ENCODE data around the gene YKT6.

The YKT6 gene

GRCh38 chr7:44177570-44178131, 23.1 kb upstream of the YKT6 start:
- H2AFZ ChIP-seq (ENCODE audit: low read depth, low read length) = no peak overlapping the region
- H3K36me3 ChIP-seq (ENCODE audit: insufficient read depth, low read length) = no peaks in the 10 kb centered on the region
- no peak overlapping the region for H3K4me3 ChIP-seq (ENCODE audit: low read length)
- peaks cover 3% of the 10 kb centered on the region for H3K4me1 ChIP-seq (ENCODE audit: insufficient read depth, low read length)
- H3K9me3 ChIP-seq (ENCODE audit: low read length) = peaks cover 3% of the 10 kb centered on the region
- H3K27me3 ChIP-seq (ENCODE audit: insufficient read depth, low read length) = peaks cover 14% of the 10 kb centered on the region

- Histone ChIP-seq H3K9me3 (ENCODE audit: low read length) (peaks cover 6% of the 10 kb centered on the region), H3K4me3 (ENCODE audit: low read length) (no peak overlapping the region), H3K27me3 (ENCODE audit: insufficient read depth, low read length) (peaks cover 19% of the 10 kb centered on the region), H2AFZ (ENCODE audit: low read depth, low read length) (no peak overlapping the region), H3K36me3 (ENCODE audit: insufficient read depth, low read length) (no peaks in the 10 kb centered on the region), H3K4me1 (ENCODE audit: insufficient read depth, low read length) (peaks cover 10% of the 10 kb centered on the region)
Measured at GRCh38 chr7:44180631-44181030, 20.1 kb upstream of the YKT6 start.

GRCh38 chr7:44182827-44183226, 18.0 kb upstream of the YKT6 start:
- Histone ChIP-seq H3K9me3 (ENCODE audit: low read length) (peaks cover 6% of the 10 kb centered on the region), H3K27me3 (ENCODE audit: insufficient read depth, low read length) (peaks cover 16% of the 10 kb centered on the region), H2AFZ (ENCODE audit: low read depth, low read length) (no peak overlapping the region), H3K36me3 (ENCODE audit: insufficient read depth, low read length) (no peaks in the 10 kb centered on the region), H3K4me1 (ENCODE audit: insufficient read depth, low read length) (peaks cover 8% of the 10 kb centered on the region), H3K4me3 (ENCODE audit: low read length) (no peak overlapping the region)

- Histone ChIP-seq H3K27me3 (ENCODE audit: insufficient read depth, low read length) (peaks cover 16% of the 10 kb centered on the region), H3K9me3 (ENCODE audit: low read length) (peaks cover 6% of the 10 kb centered on the region)
Measured at GRCh38 chr7:44183386-44183785, 17.4 kb upstream of the YKT6 start.

GRCh38 chr7:44184206-44184872, 16.4 kb upstream of the YKT6 start:
- Histone ChIP-seq H3K4me1 (ENCODE audit: insufficient read depth, low read length) (peaks cover 9% of the 10 kb centered on the region), H3K36me3 (ENCODE audit: insufficient read depth, low read length) (no peaks in the 10 kb centered on the region), H3K4me3 (ENCODE audit: low read length) (no peak overlapping the region), H3K9me3 (ENCODE audit: low read length) (peaks cover 6% of the 10 kb centered on the region), H2AFZ (ENCODE audit: low read depth, low read length) (peak overlapping the region; percentile 62), H3K27me3 (ENCODE audit: insufficient read depth, low read length) (peaks cover 19% of the 10 kb centered on the region)

More at GRCh38 chr7:44183386-44183785, 17.4 kb upstream of the YKT6 start:
- Histone ChIP-seq H3K4me1 (ENCODE audit: insufficient read depth, low read length) (peaks cover 7% of the 10 kb centered on the region), H3K36me3 (ENCODE audit: insufficient read depth, low read length) (no peaks in the 10 kb centered on the region), H2AFZ (ENCODE audit: low read depth, low read length) (no peak overlapping the region), H3K4me3 (ENCODE audit: low read length) (no peak overlapping the region)

- peaks cover 6% of the 10 kb centered on the region for H3K9me3 ChIP-seq (ENCODE audit: low read length)
- peak overlapping the region; percentile 62 for H2AFZ ChIP-seq (ENCODE audit: low read depth, low read length)
- no peak overlapping the region for H3K4me3 ChIP-seq (ENCODE audit: low read length)
- peaks cover 12% of the 10 kb centered on the region for H3K4me1 ChIP-seq (ENCODE audit: insufficient read depth, low read length)
- peaks cover 19% of the 10 kb centered on the region for H3K27me3 ChIP-seq (ENCODE audit: insufficient read depth, low read length)
- H3K36me3 ChIP-seq (ENCODE audit: insufficient read depth, low read length) = no peaks in the 10 kb centered on the region
Measured at GRCh38 chr7:44184873-44185446, 15.8 kb upstream of the YKT6 start.

- H2AFZ ChIP-seq (ENCODE audit: low read depth, low read length) = no peak overlapping the region
- H3K36me3 ChIP-seq (ENCODE audit: insufficient read depth, low read length) = no peaks in the 10 kb centered on the region
- H3K4me3 ChIP-seq (ENCODE audit: low read length) = no peak overlapping the region
- H3K9me3 ChIP-seq (ENCODE audit: low read length) = peaks cover 6% of the 10 kb centered on the region
- peaks cover 19% of the 10 kb centered on the region for H3K27me3 ChIP-seq (ENCODE audit: insufficient read depth, low read length)
- H3K4me1 ChIP-seq (ENCODE audit: insufficient read depth, low read length) = peaks cover 12% of the 10 kb centered on the region
Measured at GRCh38 chr7:44185729-44186128, 15.0 kb upstream of the YKT6 start.

- peaks cover 6% of the 10 kb centered on the region for H3K9me3 ChIP-seq (ENCODE audit: low read length)
- no peaks in the 10 kb centered on the region for H3K36me3 ChIP-seq (ENCODE audit: insufficient read depth, low read length)
- H3K27me3 ChIP-seq (ENCODE audit: insufficient read depth, low read length) = peaks cover 15% of the 10 kb centered on the region
- no peak overlapping the region for H3K4me3 ChIP-seq (ENCODE audit: low read length)
- no peak overlapping the region for H2AFZ ChIP-seq (ENCODE audit: low read depth, low read length)
- peaks cover 12% of the 10 kb centered on the region for H3K4me1 ChIP-seq (ENCODE audit: insufficient read depth, low read length)
Measured at GRCh38 chr7:44186736-44187135, 14.0 kb upstream of the YKT6 start.

GRCh38 chr7:44187636-44188416, 13.0 kb upstream of the YKT6 start:
- Histone ChIP-seq H3K4me1 (ENCODE audit: insufficient read depth, low read length) (peaks cover 12% of the 10 kb centered on the region), H3K27me3 (ENCODE audit: insufficient read depth, low read length) (peaks cover 7% of the 10 kb centered on the region), H2AFZ (ENCODE audit: low read depth, low read length) (no peak overlapping the region), H3K36me3 (ENCODE audit: insufficient read depth, low read length) (no peaks in the 10 kb centered on the region), H3K4me3 (ENCODE audit: low read length) (no peak overlapping the region), H3K9me3 (ENCODE audit: low read length) (peaks cover 1% of the 10 kb centered on the region)

GRCh38 chr7:44188480-44189225, 12.1 kb upstream of the YKT6 start:
- Histone ChIP-seq H3K9me3 (ENCODE audit: low read length) (no peaks in the 10 kb centered on the region), H3K4me3 (ENCODE audit: low read length) (no peak overlapping the region), H3K36me3 (ENCODE audit: insufficient read depth, low read length) (no peaks in the 10 kb centered on the region), H3K4me1 (ENCODE audit: insufficient read depth, low read length) (peaks cover 12% of the 10 kb centered on the region), H2AFZ (ENCODE audit: low read depth, low read length) (no peak overlapping the region), H3K27me3 (ENCODE audit: insufficient read depth, low read length) (peaks cover 10% of the 10 kb centered on the region)

GRCh38 chr7:44189286-44189992, 11.3 kb upstream of the YKT6 start, which contains the start of gene GCK:
Gene GCK, minus strand, starts transcription at chr7:44189439. Its CDS starts 486 bp downstream, at chr7:44188953.
- no peak within 1 kb of the TSS for H2AFZ ChIP-seq (ENCODE audit: low read depth, low read length)
- H3K4me3 ChIP-seq (ENCODE audit: low read length) = no peak within 1 kb of the TSS
- no peaks in the 10 kb centered on the region for H3K36me3 ChIP-seq (ENCODE audit: insufficient read depth, low read length)
- H3K4me1 ChIP-seq (ENCODE audit: insufficient read depth, low read length) = peaks cover 12% of the 10 kb centered on the region
- no peaks in the 10 kb centered on the region for H3K9me3 ChIP-seq (ENCODE audit: low read length)
- peaks cover 10% of the 10 kb centered on the region for H3K27me3 ChIP-seq (ENCODE audit: insufficient read depth, low read length)

Measured in neuron (in vitro differentiated cells).